Measurements from ENCODE around the gene NEUROD2. TPM values are rescaled to one million over a fixed set of nuclear protein-coding genes. Genes with fewer than 3 reads are reported as not detected.
"Not testable (repeated sequence)": the region's sequence is repeated elsewhere in the genome, so short reads cannot be mapped to it uniquely, and the experiment has no call there.

The NEUROD2 gene
- total RNA-seq, 1 donor from 2014 or later: not detected

DNA sequence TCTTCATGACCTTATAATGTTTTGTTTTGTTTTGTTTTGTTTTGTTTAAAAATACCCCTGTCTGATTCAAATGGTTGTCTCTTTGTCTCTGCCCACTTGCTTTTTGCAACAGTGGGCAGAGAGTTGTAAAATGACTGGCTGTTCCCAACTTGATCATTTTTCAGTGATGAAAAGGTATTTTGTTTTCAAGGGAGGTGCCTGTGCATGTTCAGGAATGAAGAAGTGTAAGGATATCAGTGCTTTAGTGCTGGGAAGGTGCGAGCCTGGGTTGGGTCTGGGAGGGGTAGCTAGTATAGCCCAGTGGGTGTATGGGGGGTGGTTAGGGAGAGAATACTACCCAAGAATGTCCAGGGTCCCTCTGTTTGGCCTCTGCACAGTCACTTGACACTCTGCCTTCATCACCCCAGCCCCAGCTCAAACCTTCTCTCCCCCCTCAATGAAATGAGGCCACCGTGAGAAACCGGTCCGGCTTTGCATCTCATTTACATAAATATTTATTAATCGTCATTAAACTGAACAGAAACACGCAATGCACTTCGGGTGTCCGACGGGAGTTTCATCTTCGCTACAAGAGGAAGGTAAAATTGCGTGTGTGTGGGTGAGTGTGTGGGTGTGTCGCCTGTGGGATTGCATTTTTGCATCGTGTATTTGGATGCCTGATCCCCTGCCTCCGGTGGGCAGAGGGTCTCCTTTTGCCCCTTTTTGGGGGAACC, 4.3 kb downstream of the NEUROD2 start:
- DNase-seq (ENCODE audit: extremely low read depth, low read depth, low spot score): no peak

DNA sequence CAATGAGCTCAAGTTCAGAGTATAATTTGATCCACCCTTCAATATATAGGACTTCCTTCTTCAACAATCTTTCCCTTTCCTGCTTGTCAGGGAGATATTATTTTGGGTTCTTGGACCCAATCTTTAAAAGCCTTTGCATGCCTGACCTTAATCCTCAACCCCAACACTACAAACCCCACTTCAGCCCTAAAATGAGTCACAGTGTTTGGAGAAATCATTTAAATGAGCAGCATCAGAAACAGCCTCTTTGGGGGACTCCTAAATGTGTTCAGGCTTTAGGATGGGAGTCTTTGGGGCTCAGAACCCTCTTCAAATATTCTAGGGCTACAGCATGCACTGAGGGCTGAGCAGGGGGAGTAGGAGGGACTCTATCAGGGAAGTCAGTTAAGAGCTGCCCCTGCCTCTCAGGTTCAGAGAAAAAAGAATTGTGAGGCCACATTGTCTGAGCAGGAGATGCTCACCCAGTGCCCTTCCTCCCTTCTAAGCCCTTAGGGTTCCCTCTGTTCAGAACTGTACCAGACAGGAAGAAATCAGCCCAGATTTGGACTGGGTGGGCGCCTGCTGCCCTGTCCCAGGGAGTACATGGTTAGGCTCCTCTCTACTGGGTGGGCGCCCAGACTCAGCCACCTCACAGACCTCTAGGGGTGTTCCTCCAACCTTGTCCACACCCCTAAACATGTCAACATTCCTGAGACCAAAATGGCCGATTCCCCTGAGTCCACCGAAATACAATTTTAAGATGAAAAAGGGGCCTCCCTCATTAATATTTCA, 5.0 kb downstream of the NEUROD2 start:
- no peak for DNase-seq (ENCODE audit: extremely low read depth, low read depth, low spot score)

- no peak for DNase-seq (ENCODE audit: extremely low read depth, low read depth, low spot score)
Observed at GRCh38 chr17:39601758-39602532, 5.8 kb downstream of the NEUROD2 start.

DNA sequence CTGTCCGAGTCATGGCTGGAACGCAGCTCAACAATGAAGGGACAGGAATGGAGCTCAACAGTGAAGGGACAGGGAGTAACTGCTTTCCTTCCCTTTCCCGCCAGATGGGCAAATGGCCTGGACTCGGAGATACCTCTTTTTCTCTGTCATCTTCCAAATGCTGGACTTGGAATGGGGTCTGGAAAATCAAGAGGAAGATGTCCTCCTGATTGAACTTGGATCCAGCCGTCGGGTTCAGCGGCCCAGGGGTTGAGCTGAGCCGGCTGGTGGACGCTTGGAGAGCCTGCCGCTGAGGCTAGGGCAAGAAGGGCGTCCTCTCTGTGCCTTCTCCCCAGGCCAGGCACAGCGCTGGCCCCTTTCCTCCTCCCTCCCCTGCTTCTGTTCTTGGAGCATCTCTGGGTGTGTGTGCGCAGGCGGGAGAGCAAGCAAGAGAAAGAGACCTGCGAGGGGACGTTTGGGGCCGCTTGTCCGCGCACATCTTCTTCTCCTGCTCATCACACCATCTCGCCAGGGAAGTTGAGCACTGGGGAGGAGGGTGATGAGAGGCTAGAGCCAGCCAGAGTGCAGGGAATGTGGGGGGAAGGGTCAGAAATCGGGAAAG, 6.6 kb downstream of the NEUROD2 start:
- no peak for DNase-seq (ENCODE audit: extremely low read depth, low read depth, low spot score)

GRCh38 chr17:39600288-39600996, 7.3 kb downstream of the NEUROD2 start:
- no peak for DNase-seq (ENCODE audit: extremely low read depth, low read depth, low spot score)

- no peak for DNase-seq (ENCODE audit: extremely low read depth, low read depth, low spot score)
Observed at GRCh38 chr17:39599665-39600231, 8.0 kb downstream of the NEUROD2 start.

- DNase-seq (ENCODE audit: extremely low read depth, low read depth, low spot score): no peak
Observed at GRCh38 chr17:39599004-39599664, 8.6 kb downstream of the NEUROD2 start.

- DNase-seq (ENCODE audit: extremely low read depth, low read depth, low spot score): no peak
Observed at GRCh38 chr17:39598630-39599003, 9.1 kb downstream of the NEUROD2 start.

DNA sequence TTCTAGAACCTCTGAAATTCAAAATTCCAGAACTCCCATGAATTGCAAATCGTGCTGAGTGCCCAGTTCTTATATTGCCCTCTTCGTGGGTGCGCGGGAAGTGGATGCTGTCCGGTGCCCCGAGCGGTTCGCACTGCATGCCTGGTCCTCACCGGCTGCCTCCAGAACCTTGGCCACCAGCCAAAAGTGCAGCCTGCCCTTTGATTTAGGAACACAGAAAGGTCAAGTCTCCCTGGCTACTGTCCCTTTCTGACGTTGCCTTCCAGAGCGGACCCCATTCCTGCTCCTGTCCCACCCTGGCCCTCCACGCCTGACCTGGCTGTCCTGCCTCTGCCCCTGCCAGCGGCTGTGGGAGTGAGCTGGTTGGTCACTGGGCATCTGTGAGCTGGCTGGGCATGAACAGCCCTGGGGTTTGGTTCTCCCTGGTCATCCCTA, 9.7 kb downstream of the NEUROD2 start:
- DNase-seq (ENCODE audit: extremely low read depth, low read depth, low spot score): no peak

DNA sequence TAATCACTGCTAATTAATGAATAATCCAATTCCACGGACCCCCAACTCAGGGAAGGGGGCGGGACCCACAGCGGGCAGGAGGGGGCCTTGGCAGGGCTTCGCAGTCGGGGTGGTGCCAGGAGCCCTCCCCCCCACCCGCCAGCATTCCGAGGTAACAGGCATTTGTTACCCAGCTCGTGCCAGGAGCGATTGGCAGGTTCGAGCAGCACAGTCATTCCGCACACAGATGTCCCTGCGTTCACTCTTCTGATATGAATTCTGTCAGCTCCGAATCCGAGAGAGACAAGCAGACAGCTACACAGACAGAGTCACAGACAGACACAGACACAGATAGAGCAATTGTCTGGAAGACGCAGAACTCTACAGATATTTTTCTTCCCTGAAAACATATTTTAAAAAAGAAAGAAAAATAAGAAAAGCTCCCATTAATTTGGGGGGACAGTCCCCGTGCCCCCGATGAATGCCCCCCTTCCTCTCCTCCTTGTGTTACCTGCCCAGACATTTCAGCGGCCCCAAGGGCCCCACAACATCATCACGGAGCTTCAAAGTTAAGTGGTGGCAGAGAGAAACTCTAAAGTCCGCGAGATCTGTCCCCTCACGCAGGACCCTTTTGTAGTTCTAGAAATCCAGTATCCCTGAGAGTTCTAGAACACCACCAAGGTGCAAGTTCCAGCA, 10.2 kb downstream of the NEUROD2 start:
- no peak for DNase-seq (ENCODE audit: extremely low read depth, low read depth, low spot score)

- no peak for DNase-seq (ENCODE audit: extremely low read depth, low read depth, low spot score)
Observed at GRCh38 chr17:39596543-39597267, 11.0 kb downstream of the NEUROD2 start.

GRCh38 chr17:39595928-39596510, 11.7 kb downstream of the NEUROD2 start:
- DNase-seq (ENCODE audit: extremely low read depth, low read depth, low spot score): no peak

DNA sequence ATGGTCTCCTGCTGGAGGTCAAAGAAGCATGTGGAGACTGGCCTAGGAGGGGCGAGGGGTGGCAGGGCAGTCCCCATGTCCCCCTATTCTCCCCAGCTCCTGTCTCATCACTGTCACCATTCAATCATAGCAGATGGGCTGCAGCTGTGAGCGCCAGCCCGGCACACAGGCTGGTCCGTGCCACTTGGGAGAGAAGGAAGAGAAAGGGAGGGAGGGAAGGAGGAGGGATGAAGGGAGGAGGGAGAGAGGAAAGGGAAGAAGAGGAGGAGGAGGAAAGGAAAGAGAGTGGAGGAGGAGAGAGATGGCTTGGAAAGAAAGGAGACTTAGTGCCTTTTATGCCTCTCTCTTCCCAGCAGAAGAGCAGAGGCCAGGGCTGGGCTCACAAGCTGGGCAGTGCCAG, 12.4 kb downstream of the NEUROD2 start:
- no peak for DNase-seq (ENCODE audit: extremely low read depth, low read depth, low spot score)

GRCh38 chr17:39593371-39593770, 14.3 kb downstream of the NEUROD2 start:
- no peak for DNase-seq (ENCODE audit: extremely low read depth, low read depth, low spot score)

- DNase-seq (ENCODE audit: extremely low read depth, low read depth, low spot score): no peak
Observed at GRCh38 chr17:39591958-39592954, 15.5 kb downstream of the NEUROD2 start.

DNA sequence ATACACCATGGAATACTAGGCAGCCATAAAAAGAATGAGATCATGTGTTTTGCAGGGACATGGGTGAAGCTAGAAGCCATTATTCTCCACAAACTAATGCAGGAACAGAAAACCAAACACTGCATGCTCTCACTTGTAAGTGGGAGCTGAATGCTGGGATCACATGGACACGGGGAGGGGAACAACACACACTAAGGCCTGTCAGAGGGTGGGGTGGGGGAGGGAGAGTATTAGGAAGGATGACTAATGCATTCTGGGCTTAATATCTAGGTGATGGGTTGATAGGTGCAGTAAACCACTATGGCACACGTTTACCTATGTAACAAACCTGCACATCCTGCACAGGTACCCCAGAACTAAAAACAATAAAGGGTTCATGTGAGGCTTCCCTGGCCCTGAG, 17.5 kb downstream of the NEUROD2 start:
- DNase-seq (ENCODE audit: extremely low read depth, low read depth, low spot score): not testable (repeated sequence)

DNA sequence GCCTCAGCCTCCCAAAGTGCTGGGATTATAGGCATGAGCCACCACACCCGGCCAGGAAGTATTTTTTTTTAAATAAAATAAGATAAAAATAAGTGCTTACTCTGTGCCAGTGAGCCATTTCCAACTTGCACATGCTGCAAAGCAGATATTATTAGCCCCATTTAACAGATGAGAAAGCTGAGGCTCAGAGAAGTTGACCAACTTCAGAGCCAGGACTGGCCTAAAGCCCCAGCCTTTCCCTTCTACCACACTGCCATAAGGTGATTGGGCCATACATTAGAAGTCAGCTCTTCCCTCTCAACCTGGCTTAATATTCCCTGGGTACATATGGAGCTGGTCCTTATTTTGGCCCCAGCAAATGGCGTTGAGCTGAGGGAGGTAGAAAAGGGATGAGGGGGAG, 25.1 kb downstream of the NEUROD2 start:
- no peak for DNase-seq (ENCODE audit: extremely low read depth, low read depth, low spot score)

Measured in glomerular endothelial cell (primary cell).